ENCODE results near the gene HOXA3. TPM values are rescaled to one million over a fixed set of nuclear protein-coding genes. Genes with fewer than 3 reads are reported as not detected.

The HOXA3 gene
- total and polyA plus RNA-seq, 7 donors, result 3.9 to 20.8 (median 10.3) TPM

- Histone ChIP-seq H3K4me3 (peak within 1 kb of the TSS; percentile 63 to 78 (median 70)), H3K36me3 (no peaks in the 10 kb centered on the region), H3K27me3 (peaks cover 8 to 57% (median 9%) of the 10 kb centered on the region in 3 donors), H3K27ac (peak within 1 kb of the TSS in 3 of 4 donors; percentile 97 to 98 (median 98)), H3K4me1 (peaks cover 0 to 50% (median 30%) of the 10 kb centered on the region in 4 donors), H3K9me3 (no peaks in the 10 kb centered on the region)
- TF ChIP-seq POLR2A (IDR thresholded peaks at IDR 0.05) (peak in 1 of 2 donors; percentile 56), EP300 (IDR thresholded peaks at IDR 0.05) (no peak), POLR2AphosphoS5 (IDR thresholded peaks at IDR 0.05) (peak; percentile 29 to 60 (median 57)), CTCF (IDR thresholded peaks at IDR 0.05) (no peak)
- peak; percentile 90 for DNase-seq
- intact Hi-C loops (cut with DNase I), result loop anchor here (2.0 to 10.0 kb wide), 9 partner anchors 377 to 1205 kb away; partner anchors contain the start of genes HIBADH and TAX1BP1
- 1 to 2% methylated on average over 99 of the region's 99 CpGs for WGBS, 2 donors
These were observed 47.7 kb upstream of the HOXA3 start, which contains the start of gene HOXA13 for GRCh38 chr7:27199849-27200760. Gene HOXA13, minus strand, starts transcription at chr7:27200091. Its CDS starts 14 bp downstream, at chr7:27200077.

DNA sequence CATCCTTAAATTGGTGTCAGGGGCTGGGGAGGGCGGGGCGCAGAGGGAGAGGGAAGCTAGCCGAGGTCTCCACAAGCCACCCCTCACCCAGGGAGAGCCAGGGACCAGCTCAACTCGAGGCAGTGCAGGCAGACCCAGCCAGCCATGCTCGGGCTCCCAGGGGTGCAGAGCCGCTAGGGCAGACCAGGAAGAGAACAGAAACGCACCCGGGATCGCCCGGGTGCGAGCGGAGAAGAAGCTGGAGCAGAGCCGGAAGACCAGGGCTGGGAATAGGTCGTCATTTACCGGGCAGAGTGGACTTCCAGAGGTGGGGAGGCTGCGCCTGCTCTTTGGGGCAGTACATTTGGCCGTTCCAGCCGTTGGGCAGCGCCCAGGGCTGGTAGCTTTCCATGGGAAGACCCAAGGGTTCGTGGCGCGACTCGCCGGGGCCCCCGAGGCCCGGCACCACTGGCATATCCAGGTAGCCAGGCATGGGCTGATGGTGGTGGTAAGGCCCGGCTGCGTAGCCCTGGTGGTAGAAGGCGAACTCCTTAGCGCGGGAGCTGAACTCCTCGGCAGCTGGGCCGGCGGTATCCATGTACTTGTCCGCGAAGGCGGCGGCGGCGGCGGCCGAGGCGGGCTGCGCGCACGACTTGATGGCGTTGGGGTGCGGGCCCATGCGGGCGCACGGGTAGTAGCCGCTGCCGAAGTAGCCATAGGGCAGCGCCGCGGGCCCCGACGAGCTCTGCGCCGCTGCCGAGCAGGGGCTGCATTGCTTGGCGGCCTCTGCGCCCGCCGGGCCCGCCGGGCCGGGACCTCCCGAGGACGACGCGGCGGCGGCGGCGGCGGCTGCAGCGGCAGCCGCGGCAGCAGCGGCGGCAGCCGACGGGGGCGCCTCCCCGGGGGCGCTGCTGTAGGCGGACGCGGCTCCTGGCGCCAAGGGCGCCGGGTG, 46.8 kb upstream of the HOXA3 start:
- Histone ChIP-seq H3K4me3 (peak overlapping the region; percentile 63 to 78 (median 70)), H3K36me3 (no peaks in the 10 kb centered on the region), H3K27me3 (peaks cover 2 to 47% (median 8%) of the 10 kb centered on the region in 3 donors), H3K27ac (peak overlapping the region in 3 of 4 donors; percentile 97 to 98 (median 98)), H3K9me3 (no peaks in the 10 kb centered on the region), H3K4me1 (peaks cover 0 to 50% (median 23%) of the 10 kb centered on the region in 4 donors)
- intact Hi-C loops (cut with DNase I), result loop anchor here (2.0 to 10.0 kb wide), 6 partner anchors 378 to 976 kb away; partner anchors contain the start of gene HIBADH
- WGBS, 2 donors, result 1 to 2% methylated on average over 93 of the region's 93 CpGs
- TF ChIP-seq CTCF (IDR thresholded peaks at IDR 0.05), result no peak
- TF ChIP-seq POLR2A (IDR thresholded peaks at IDR 0.05), result no peak
- no peak for TF ChIP-seq EP300 (IDR thresholded peaks at IDR 0.05)
- TF ChIP-seq POLR2AphosphoS5 (IDR thresholded peaks at IDR 0.05), result no peak
- DNase-seq, result no peak

GRCh38 chr7:27198138-27198841, 45.9 kb upstream of the HOXA3 start:
- peak overlapping the region; percentile 63 to 78 (median 70) for H3K4me3 ChIP-seq
- intact Hi-C loops (cut with DNase I), result loop anchor here (2.0 to 10.0 kb wide), 6 partner anchors 379 to 977 kb away; partner anchors contain the start of gene HIBADH
- WGBS, 2 donors, result 5 to 16% methylated on average over 29 of the region's 29 CpGs
- peaks cover 0 to 57% (median 27%) of the 10 kb centered on the region in 4 donors for H3K4me1 ChIP-seq
- no peak for TF ChIP-seq POLR2AphosphoS5 (IDR thresholded peaks at IDR 0.05)
- TF ChIP-seq POLR2A (IDR thresholded peaks at IDR 0.05), result no peak
- TF ChIP-seq EP300 (IDR thresholded peaks at IDR 0.05), result no peak
- no peak for TF ChIP-seq CTCF (IDR thresholded peaks at IDR 0.05)
- H3K9me3 ChIP-seq, result no peaks in the 10 kb centered on the region
- H3K27ac ChIP-seq, result peak overlapping the region in 3 of 4 donors; percentile 97 to 98 (median 98)
- H3K36me3 ChIP-seq, result no peaks in the 10 kb centered on the region
- peaks cover 0 to 43% (median 4%) of the 10 kb centered on the region in 3 donors for H3K27me3 ChIP-seq
- no peak for DNase-seq
